ENCODE results near the gene NDUFV1. TPM values are rescaled to one million over a fixed set of nuclear protein-coding genes. Genes with fewer than 3 reads are reported as not detected.
A peak's percentile ranks its signal among the peaks of the same experiment; 100 is the strongest.
"Not testable (repeated sequence)": the region's sequence is repeated elsewhere in the genome, so short reads cannot be mapped to it uniquely, and the experiment has no call there.

Gene NDUFV1
- total RNA-seq, 2 experiments from 2014 or later = 347 to 356 TPM

DNA sequence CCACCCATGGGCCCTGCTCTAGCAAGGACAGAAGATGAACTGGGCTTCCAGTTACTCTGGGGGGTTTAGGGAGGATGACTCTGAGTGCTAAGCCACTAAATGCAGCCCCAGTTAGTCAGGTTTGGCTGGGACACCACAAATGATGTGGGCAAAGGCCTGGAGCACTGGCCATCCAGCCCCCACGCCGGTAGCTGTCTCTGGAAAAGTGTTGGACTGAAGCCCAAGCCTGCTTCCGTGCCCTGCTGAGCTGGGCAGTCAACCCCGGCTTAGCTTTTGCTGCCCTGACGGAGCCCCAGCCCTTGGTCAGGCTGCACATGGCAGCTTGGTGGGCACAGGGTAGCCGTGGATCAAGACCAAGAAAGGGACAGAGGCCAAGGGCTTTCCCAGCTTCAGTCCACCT is 28.8 kb upstream of the NDUFV1 start:
- Mint-ChIP-seq H3K36me3 (ENCODE audit: low read depth) (no peaks in the 10 kb centered on the region), H3K4me1 (ENCODE audit: low read depth) (peaks cover 22% of the 10 kb centered on the region), H3K9me3 (no peaks in the 10 kb centered on the region), H3K4me3 (no peak overlapping the region), H3K27me3 (ENCODE audit: low read depth) (peaks cover 6% of the 10 kb centered on the region), H3K27ac (no peak overlapping the region)
- intact Hi-C loops (cut with micrococcal nuclease) = no loop called here
- CTCF ChIA-PET = no interaction called here
- no peak for DNase-seq

- DNase-seq = no peak
- no peak overlapping the region for H3K4me3 Mint-ChIP-seq
- peaks cover 16% of the 10 kb centered on the region for H3K36me3 Mint-ChIP-seq (ENCODE audit: low read depth)
- H3K27me3 Mint-ChIP-seq (ENCODE audit: low read depth) = peaks cover 3% of the 10 kb centered on the region
- no peaks in the 10 kb centered on the region for H3K9me3 Mint-ChIP-seq
- CTCF ChIA-PET = no interaction called here
- H3K4me1 Mint-ChIP-seq (ENCODE audit: low read depth) = peaks cover 43% of the 10 kb centered on the region
- intact Hi-C loops (cut with micrococcal nuclease) = loop anchor here (5.0 kb wide), 2 partner anchors 76 to 229 kb away; partner anchors contain the start of gene POLD4
- no peak overlapping the region for H3K27ac Mint-ChIP-seq
Measured at GRCh38 chr11:67581469-67581868, 25.3 kb upstream of the NDUFV1 start.

- Mint-ChIP-seq H3K27ac (no peak overlapping the region), H3K9me3 (peaks cover 3% of the 10 kb centered on the region), H3K36me3 (ENCODE audit: low read depth) (peaks cover 21% of the 10 kb centered on the region), H3K4me1 (ENCODE audit: low read depth) (peaks cover 46% of the 10 kb centered on the region), H3K27me3 (ENCODE audit: low read depth) (peaks cover 3% of the 10 kb centered on the region), H3K4me3 (peak overlapping the region; percentile 73)
- CTCF ChIA-PET = interaction anchor here (1.0 to 1.3 kb wide), 4 partner anchors 8 to 226 kb away, joined by 3 to 5 read pairs (median 4); no protein-coding TSS in a partner anchor
- DNase-seq = no peak
- intact Hi-C loops (cut with micrococcal nuclease) = loop anchor here (2.0 to 5.0 kb wide), 4 partner anchors 33 to 230 kb away; partner anchors contain the start of genes CDK2AP2 and POLD4
Measured at GRCh38 chr11:67582011-67582410, 24.7 kb upstream of the NDUFV1 start.

- H3K4me1 Mint-ChIP-seq (ENCODE audit: low read depth) = peaks cover 47% of the 10 kb centered on the region
- peaks cover 26% of the 10 kb centered on the region for H3K36me3 Mint-ChIP-seq (ENCODE audit: low read depth)
- intact Hi-C loops (cut with micrococcal nuclease) = loop anchor here (1.0 to 5.0 kb wide), 5 partner anchors 23 to 231 kb away; partner anchors contain the start of genes CDK2AP2, NDUFV1 and POLD4
- peaks cover 3% of the 10 kb centered on the region for H3K27me3 Mint-ChIP-seq (ENCODE audit: low read depth)
- peak within 1 kb of the TSS; percentile 85 for H3K27ac Mint-ChIP-seq
- peak within 1 kb of the TSS; percentile 94 for H3K4me3 Mint-ChIP-seq
- CTCF ChIA-PET = interaction anchor here (0.8 to 2.4 kb wide), 8 partner anchors 9 to 231 kb away, joined by 3 to 8 read pairs (median 4); partner anchors contain the start of gene POLD4
- peak; percentile 81 for DNase-seq
- peaks cover 6% of the 10 kb centered on the region for H3K9me3 Mint-ChIP-seq
Measured at GRCh38 chr11:67583247-67584204, 23.2 kb upstream of the NDUFV1 start, which contains the start of gene GSTP1. GSTP1 (plus strand) TSS chr11:67583812; CDS start chr11:67583844, 32 bp downstream.

DNA sequence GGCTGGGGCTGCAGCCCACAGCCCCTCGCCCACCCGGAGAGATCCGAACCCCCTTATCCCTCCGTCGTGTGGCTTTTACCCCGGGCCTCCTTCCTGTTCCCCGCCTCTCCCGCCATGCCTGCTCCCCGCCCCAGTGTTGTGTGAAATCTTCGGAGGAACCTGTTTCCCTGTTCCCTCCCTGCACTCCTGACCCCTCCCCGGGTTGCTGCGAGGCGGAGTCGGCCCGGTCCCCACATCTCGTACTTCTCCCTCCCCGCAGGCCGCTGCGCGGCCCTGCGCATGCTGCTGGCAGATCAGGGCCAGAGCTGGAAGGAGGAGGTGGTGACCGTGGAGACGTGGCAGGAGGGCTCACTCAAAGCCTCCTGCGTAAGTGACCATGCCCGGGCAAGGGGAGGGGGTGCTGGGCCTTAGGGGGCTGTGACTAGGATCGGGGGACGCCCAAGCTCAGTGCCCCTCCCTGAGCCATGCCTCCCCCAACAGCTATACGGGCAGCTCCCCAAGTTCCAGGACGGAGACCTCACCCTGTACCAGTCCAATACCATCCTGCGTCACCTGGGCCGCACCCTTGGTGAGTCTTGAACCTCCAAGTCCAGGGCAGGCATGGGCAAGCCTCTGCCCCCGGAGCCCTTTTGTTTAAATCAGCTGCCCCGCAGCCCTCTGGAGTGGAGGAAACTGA is 22.4 kb upstream of the NDUFV1 start:
- intact Hi-C loops (cut with micrococcal nuclease) = loop anchor here (5.0 kb wide), 2 partner anchors 73 to 232 kb away; partner anchors contain the start of gene POLD4
- H3K36me3 Mint-ChIP-seq (ENCODE audit: low read depth) = peaks cover 26% of the 10 kb centered on the region
- H3K4me1 Mint-ChIP-seq (ENCODE audit: low read depth) = peaks cover 43% of the 10 kb centered on the region
- DNase-seq = peak; percentile 58
- H3K27me3 Mint-ChIP-seq (ENCODE audit: low read depth) = peaks cover 1% of the 10 kb centered on the region
- H3K27ac Mint-ChIP-seq = peak overlapping the region; percentile 72
- peak overlapping the region; percentile 79 for H3K4me3 Mint-ChIP-seq
- CTCF ChIA-PET = interaction anchor here (0.7 to 2.4 kb wide), 4 partner anchors 29 to 231 kb away, joined by 3 to 8 read pairs (median 3); partner anchors contain the start of gene POLD4
- H3K9me3 Mint-ChIP-seq = peaks cover 6% of the 10 kb centered on the region

GRCh38 chr11:67584881-67585873 is 21.6 kb upstream of the NDUFV1 start:
- no peaks in the 10 kb centered on the region for H3K27me3 Mint-ChIP-seq (ENCODE audit: low read depth)
- CTCF ChIA-PET = interaction anchor here (0.7 to 2.4 kb wide), 3 partner anchors 28 to 229 kb away, joined by 3 to 8 read pairs (median 3); no protein-coding TSS in a partner anchor
- DNase-seq = no peak
- H3K9me3 Mint-ChIP-seq = peaks cover 6% of the 10 kb centered on the region
- H3K36me3 Mint-ChIP-seq (ENCODE audit: low read depth) = peaks cover 26% of the 10 kb centered on the region
- peak overlapping the region; percentile 79 for H3K4me3 Mint-ChIP-seq
- peak overlapping the region; percentile 55 for H3K27ac Mint-ChIP-seq
- intact Hi-C loops (cut with micrococcal nuclease) = loop anchor here (5.0 kb wide), 2 partner anchors 72 to 233 kb away; partner anchors contain the start of gene POLD4
- peaks cover 35% of the 10 kb centered on the region for H3K4me1 Mint-ChIP-seq (ENCODE audit: low read depth)

DNA sequence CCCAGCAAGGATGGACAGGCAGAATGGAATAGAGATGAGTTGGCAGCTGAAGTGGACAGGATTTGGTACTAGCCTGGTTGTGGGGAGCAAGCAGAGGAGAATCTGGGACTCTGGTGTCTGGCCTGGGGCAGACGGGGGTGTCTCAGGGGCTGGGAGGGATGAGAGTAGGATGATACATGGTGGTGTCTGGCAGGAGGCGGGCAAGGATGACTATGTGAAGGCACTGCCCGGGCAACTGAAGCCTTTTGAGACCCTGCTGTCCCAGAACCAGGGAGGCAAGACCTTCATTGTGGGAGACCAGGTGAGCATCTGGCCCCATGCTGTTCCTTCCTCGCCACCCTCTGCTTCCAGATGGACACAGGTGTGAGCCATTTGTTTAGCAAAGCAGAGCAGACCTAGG is 20.8 kb upstream of the NDUFV1 start:
- Mint-ChIP-seq H3K27ac (peak overlapping the region; percentile 55), H3K27me3 (ENCODE audit: low read depth) (no peaks in the 10 kb centered on the region), H3K36me3 (ENCODE audit: low read depth) (peaks cover 26% of the 10 kb centered on the region), H3K4me3 (no peak overlapping the region), H3K4me1 (ENCODE audit: low read depth) (peaks cover 35% of the 10 kb centered on the region), H3K9me3 (peaks cover 6% of the 10 kb centered on the region)
- CTCF ChIA-PET = interaction anchor here (0.7 kb wide), 1 partner anchor 331 kb away, joined by 3 read pairs; no protein-coding TSS in a partner anchor
- intact Hi-C loops (cut with micrococcal nuclease) = no loop called here
- no peak for DNase-seq

DNA sequence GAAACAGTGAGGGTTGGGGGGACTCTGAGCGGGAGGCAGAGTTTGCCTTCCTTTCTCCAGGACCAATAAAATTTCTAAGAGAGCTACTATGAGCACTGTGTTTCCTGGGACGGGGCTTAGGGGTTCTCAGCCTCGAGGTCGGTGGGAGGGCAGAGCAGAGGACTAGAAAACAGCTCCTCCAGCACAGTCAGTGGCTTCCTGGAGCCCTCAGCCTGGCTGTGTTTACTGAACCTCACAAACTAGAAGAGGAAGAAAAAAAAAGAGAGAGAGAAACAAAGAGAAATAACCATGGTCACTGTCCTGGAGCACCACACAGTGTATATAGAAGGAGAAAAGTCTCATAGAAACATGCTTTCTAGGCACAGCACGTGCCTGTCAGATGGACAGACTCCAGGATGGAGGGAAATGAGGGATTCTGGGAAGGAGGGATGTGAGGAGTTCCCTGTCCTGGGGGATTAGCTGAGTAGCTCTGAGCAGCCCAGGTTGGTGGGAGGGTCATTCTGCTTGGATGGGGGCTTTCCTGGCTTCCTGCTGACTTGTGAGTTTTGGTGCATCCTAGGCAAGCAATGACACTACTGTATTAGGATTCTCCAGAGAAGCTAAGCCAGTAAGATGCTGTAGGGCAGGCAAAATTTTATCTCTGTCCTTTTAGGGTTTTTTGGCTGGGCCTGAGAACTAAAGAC is 20.0 kb upstream of the NDUFV1 start:
- Mint-ChIP-seq H3K4me1 (ENCODE audit: low read depth) (peaks cover 35% of the 10 kb centered on the region), H3K4me3 (no peak overlapping the region), H3K36me3 (ENCODE audit: low read depth) (peaks cover 26% of the 10 kb centered on the region), H3K27ac (no peak overlapping the region), H3K9me3 (peaks cover 6% of the 10 kb centered on the region), H3K27me3 (ENCODE audit: low read depth) (no peaks in the 10 kb centered on the region)
- intact Hi-C loops (cut with micrococcal nuclease) = no loop called here
- CTCF ChIA-PET = interaction anchor here (0.6 to 0.7 kb wide), 2 partner anchors 332 to 340 kb away, joined by 3 read pairs; no protein-coding TSS in a partner anchor
- DNase-seq = no peak

DNA sequence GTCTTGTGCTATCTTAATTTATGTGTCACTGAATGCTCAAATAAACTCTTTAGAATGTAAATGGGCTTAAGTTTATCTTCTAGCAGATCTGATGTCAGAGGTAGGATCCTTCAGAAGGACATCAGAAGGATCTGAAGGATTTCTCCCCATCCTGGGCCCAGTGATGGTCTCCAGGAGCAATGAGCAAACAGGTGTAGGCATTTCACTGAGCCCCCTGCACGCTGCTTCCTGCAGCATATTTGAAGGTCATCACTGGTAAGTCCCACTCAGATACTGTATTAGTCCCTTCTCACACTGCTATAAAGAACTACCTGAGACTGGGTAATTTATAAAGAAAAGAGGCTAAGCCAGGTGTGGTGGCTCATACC is 18.6 kb upstream of the NDUFV1 start:
- Mint-ChIP-seq H3K9me3 (peaks cover 6% of the 10 kb centered on the region), H3K36me3 (ENCODE audit: low read depth) (peaks cover 26% of the 10 kb centered on the region)

DNA sequence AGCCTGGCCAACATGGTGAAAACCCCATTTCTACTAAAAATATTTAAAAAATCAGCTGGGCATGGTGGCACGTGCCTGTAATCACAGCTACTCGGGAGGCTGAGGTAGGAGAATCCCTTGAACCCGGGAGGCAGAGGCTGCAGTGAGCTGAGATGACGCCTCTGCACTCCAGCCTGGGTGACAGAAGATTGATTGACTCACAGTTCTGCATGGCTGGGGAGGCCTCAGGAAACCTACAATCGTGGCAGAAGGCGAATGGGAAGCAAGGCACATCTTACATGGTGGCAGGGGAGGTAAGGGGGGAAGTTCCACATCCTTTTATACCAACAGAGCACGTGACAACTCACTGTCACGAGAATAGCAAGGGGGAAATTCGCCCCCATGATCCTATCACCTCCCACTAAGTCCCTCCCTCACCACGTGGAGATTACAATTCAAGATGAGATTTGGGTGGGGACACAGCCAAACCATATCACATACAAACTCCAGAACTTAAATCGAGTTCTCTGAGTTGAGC is 17.8 kb upstream of the NDUFV1 start:
- intact Hi-C loops (cut with micrococcal nuclease); DNase-seq; H3K27me3 Mint-ChIP-seq (ENCODE audit: low read depth); CTCF ChIA-PET; H3K27ac Mint-ChIP-seq; H3K9me3 Mint-ChIP-seq; H3K4me3 Mint-ChIP-seq: not testable (repeated sequence)
- Mint-ChIP-seq H3K36me3 (ENCODE audit: low read depth) (peaks cover 26% of the 10 kb centered on the region), H3K4me1 (ENCODE audit: low read depth) (peaks cover 23% of the 10 kb centered on the region)

More for the DNA sequence above, 18.6 kb upstream of the NDUFV1 start:
- no peak for DNase-seq
- CTCF ChIA-PET = no interaction called here
- no peak overlapping the region for H3K4me3 Mint-ChIP-seq
- no peak overlapping the region for H3K27ac Mint-ChIP-seq
- intact Hi-C loops (cut with micrococcal nuclease) = no loop called here
- peaks cover 24% of the 10 kb centered on the region for H3K4me1 Mint-ChIP-seq (ENCODE audit: low read depth)
- no peaks in the 10 kb centered on the region for H3K27me3 Mint-ChIP-seq (ENCODE audit: low read depth)

All from activated naive CD4-positive, alpha-beta T cell treated with anti-CD3 and anti-CD28 coated beads for 36 hours (primary cell).